Measurements from ENCODE around the gene XKR7. TPM values are rescaled to one million over a fixed set of nuclear protein-coding genes. Genes with fewer than 3 reads are reported as not detected.

XKR7 gene
- total RNA-seq, 1 experiment from 2014 or later = not detected

- DNase-seq (no peak), ATAC-seq (no peak)
- TF ChIP-seq EZH2 (IDR thresholded peaks at IDR 0.05; ENCODE audit: low read length, unreplicated experiment) = no peak
- TF ChIP-seq CTCF (conservative IDR thresholded peaks at IDR 0.05; ENCODE audit: low read depth, low read length) = no peak
- TF ChIP-seq EZH2phosphoT487 (IDR thresholded peaks at IDR 0.05; ENCODE audit: borderline replicate concordance, low read length) = no peak
- Histone ChIP-seq H3K9ac (ENCODE audit: low read length) (no peak overlapping the region), H3K27me3 (ENCODE audit: low read length) (peaks cover 28% of the 10 kb centered on the region), H3K36me3 (ENCODE audit: low read depth, low read length) (no peaks in the 10 kb centered on the region), H3K27ac (ENCODE audit: low read length) (no peak overlapping the region), H3K4me3 (ENCODE audit: low read length) (no peak overlapping the region), H3K9me3 (ENCODE audit: low read length) (no peaks in the 10 kb centered on the region), H2AFZ (ENCODE audit: low read length) (no peak overlapping the region), H3K79me2 (ENCODE audit: low read length) (no peaks in the 10 kb centered on the region), H3F3A (ENCODE audit: low read length, unreplicated experiment) (no peaks in the 10 kb centered on the region), H3K4me2 (ENCODE audit: low read length) (no peak overlapping the region), H4K20me1 (ENCODE audit: low read length) (no peaks in the 10 kb centered on the region), H3K9me2 (replicated peaks; ENCODE audit: low read length) (no peaks in the 10 kb centered on the region), H3K4me1 (ENCODE audit: insufficient read depth, low read length) (no peaks in the 10 kb centered on the region)
- POLR2A ChIA-PET (ENCODE audit: unreplicated experiment) = no interaction called here
- CTCF ChIA-PET = no interaction called here
- intact Hi-C loops (cut with micrococcal nuclease) = no loop called here
- BruUV-seq (replicated peaks) = no TSS peak
These were observed 24.1 kb downstream of the XKR7 start for GRCh38 chr20:31992086-31992485.

GRCh38 chr20:31996996-31997395 is 29.0 kb downstream of the XKR7 start:
- TF ChIP-seq CTCF (conservative IDR thresholded peaks at IDR 0.05; ENCODE audit: low read depth, low read length) = no peak
- TF ChIP-seq EZH2phosphoT487 (IDR thresholded peaks at IDR 0.05; ENCODE audit: borderline replicate concordance, low read length) = no peak
- no peak for TF ChIP-seq EZH2 (IDR thresholded peaks at IDR 0.05; ENCODE audit: low read length, unreplicated experiment)
- Histone ChIP-seq H3K36me3 (ENCODE audit: low read depth, low read length) (no peaks in the 10 kb centered on the region), H3K9me2 (replicated peaks; ENCODE audit: low read length) (no peaks in the 10 kb centered on the region), H3K4me1 (ENCODE audit: insufficient read depth, low read length) (no peaks in the 10 kb centered on the region), H3K79me2 (ENCODE audit: low read length) (no peaks in the 10 kb centered on the region), H3F3A (ENCODE audit: low read length, unreplicated experiment) (no peaks in the 10 kb centered on the region), H3K9me3 (ENCODE audit: low read length) (no peaks in the 10 kb centered on the region), H3K4me3 (ENCODE audit: low read length) (no peak overlapping the region), H3K27me3 (ENCODE audit: low read length) (peaks cover 38% of the 10 kb centered on the region), H3K27ac (ENCODE audit: low read length) (no peak overlapping the region), H4K20me1 (ENCODE audit: low read length) (no peaks in the 10 kb centered on the region), H2AFZ (ENCODE audit: low read length) (no peak overlapping the region), H3K9ac (ENCODE audit: low read length) (no peak overlapping the region), H3K4me2 (ENCODE audit: low read length) (no peak overlapping the region)
- DNase-seq (no peak), ATAC-seq (no peak)
- ChIA-PET CTCF (no interaction called here), POLR2A (ENCODE audit: unreplicated experiment) (no interaction called here)
- BruUV-seq (replicated peaks) = no TSS peak
- intact Hi-C loops (cut with micrococcal nuclease) = no loop called here

GRCh38 chr20:31998246-31998645 is 30.3 kb downstream of the XKR7 start:
- Histone ChIP-seq H3K4me1 (ENCODE audit: insufficient read depth, low read length) (no peaks in the 10 kb centered on the region), H3F3A (ENCODE audit: low read length, unreplicated experiment) (no peaks in the 10 kb centered on the region), H3K27me3 (ENCODE audit: low read length) (peaks cover 35% of the 10 kb centered on the region), H3K4me2 (ENCODE audit: low read length) (no peak overlapping the region), H3K4me3 (ENCODE audit: low read length) (no peak overlapping the region), H3K9me2 (replicated peaks; ENCODE audit: low read length) (no peaks in the 10 kb centered on the region), H3K36me3 (ENCODE audit: low read depth, low read length) (no peaks in the 10 kb centered on the region), H4K20me1 (ENCODE audit: low read length) (no peaks in the 10 kb centered on the region), H3K27ac (ENCODE audit: low read length) (no peak overlapping the region), H3K9ac (ENCODE audit: low read length) (no peak overlapping the region), H3K79me2 (ENCODE audit: low read length) (no peaks in the 10 kb centered on the region), H2AFZ (ENCODE audit: low read length) (no peak overlapping the region), H3K9me3 (ENCODE audit: low read length) (no peaks in the 10 kb centered on the region)
- DNase-seq (no peak), ATAC-seq (no peak)
- no TSS peak for BruUV-seq (replicated peaks)
- ChIA-PET POLR2A (ENCODE audit: unreplicated experiment) (no interaction called here), CTCF (no interaction called here)
- intact Hi-C loops (cut with micrococcal nuclease) = no loop called here
- TF ChIP-seq CTCF (conservative IDR thresholded peaks at IDR 0.05; ENCODE audit: low read depth, low read length) (no peak), EZH2 (IDR thresholded peaks at IDR 0.05; ENCODE audit: low read length, unreplicated experiment) (no peak), EZH2phosphoT487 (IDR thresholded peaks at IDR 0.05; ENCODE audit: borderline replicate concordance, low read length) (no peak)

Measured in PC-3 (cell line).